Renal pelvis (tissue), 4 donors: ENCODE measurements around the gene YES1. TPM values are rescaled to one million over a fixed set of nuclear protein-coding genes. Genes with fewer than 3 reads are reported as not detected.
"Not testable (repeated sequence)": the region's sequence is repeated elsewhere in the genome, so short reads cannot be mapped to it uniquely, and the experiment has no call there.

ENCODE experiments used
- DNase-seq: peaks from one replicate; pipeline ENCODE4 v3.0.0-alpha.2; 2013
- polyA plus RNA-seq, 3 donors: library from polyadenylated mRNA; unstranded; fragments of 120-200 nt; gene quantifications; one replicate each; pipeline ENCODE4 v1.2.1, GENCODE V29; 2013; ENCODE audit not compliant: insufficient read length in 3 of 3

Gene YES1
- polyA plus RNA-seq, 3 donors: 59.0 to 63.9 (median 62.3) TPM

DNA sequence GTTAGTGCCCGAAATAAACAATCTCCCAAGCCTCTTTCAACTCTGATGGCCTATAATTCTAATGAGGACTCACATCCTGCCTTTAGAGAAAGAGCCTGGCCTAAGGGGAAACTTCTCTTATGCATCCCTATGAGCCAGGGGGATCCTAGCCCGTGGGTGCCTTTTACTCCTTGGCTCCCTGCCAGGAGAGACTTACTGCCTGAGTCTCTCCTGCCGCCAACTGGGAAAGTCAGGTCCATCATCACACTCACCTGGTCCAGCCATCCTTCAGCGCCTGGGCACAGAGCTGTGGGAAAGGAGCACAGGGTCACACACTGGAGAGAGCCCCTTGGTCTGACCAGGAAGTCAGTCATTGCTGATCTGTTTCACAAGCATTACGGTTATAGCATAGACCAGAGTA is 123.7 kb downstream of the YES1 start:
- no peak for DNase-seq

DNA sequence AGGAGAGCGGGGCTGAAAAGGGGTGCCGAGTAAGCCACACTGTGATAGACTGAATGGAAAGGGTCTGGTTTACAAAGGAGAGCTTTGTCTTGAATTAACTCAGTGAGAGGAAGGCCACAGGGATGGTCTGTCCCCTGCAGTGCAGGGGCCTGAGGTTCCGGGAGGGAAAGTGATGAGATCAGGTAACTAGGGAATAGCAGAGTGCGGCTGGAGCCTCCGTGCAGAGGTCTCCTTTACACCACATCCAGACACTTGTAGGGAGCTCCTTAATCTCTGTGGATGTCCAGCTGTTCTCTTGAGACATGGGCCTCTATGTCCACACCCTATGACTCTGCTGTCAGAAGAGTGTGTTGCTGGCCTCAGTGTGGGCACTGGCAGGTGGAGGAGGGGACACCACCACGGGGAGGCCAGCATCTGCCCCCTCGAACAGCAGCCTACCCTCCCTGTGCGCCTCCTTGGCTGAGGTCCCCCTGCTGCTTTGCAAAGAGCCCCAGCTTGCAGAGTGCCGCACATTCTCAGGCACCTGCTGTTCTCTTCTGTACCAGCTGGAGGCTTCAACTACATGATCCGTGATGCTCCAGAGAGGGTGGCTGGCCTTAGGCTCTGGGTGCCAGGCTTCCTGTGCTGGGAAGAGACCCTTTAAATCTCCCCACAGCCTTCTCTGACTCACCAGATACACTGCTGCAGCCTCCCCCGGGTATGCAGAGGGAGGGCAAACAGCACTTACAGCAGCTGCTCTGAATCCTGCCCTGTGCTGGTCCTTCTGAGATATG is 125.5 kb downstream of the YES1 start:
- no peak for DNase-seq

DNA sequence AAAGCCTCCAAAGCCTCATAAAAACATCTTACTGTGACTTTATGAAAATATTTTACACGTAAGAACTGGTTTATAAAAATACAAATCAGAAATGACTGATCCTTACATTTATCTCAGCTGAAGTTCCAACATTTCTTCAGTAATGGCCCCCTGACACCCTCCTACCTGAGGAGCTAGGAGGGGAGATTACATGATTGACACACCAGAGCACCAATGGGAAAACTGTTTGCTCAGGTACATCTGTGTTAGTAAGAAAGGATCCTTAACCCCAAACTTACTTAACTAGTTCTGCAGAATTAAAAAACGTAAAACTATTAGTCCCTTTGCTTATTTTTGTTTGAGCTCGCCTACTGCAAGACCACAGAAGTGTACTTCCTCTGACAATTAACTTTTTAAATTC is 126.6 kb downstream of the YES1 start:
- no peak for DNase-seq

DNA sequence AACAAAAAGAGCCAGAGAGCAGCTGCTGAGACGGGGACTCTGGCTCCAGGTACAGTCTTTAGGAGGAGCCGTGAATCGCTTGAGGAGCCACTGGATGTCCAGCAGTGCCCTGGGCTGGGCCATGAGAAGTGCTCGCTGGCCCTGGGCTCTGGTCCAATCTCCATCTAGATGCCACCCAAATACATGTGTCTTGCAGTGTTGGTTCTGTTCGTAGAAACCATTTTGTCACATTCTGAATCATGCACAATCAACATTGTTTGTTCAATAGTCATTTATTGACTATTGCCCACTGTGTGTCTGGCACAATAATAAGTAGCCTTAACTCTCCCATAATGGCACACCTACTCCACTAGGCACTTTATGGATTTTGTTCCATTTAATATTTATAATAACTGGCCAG is 128.5 kb downstream of the YES1 start:
- DNase-seq: no peak

DNA sequence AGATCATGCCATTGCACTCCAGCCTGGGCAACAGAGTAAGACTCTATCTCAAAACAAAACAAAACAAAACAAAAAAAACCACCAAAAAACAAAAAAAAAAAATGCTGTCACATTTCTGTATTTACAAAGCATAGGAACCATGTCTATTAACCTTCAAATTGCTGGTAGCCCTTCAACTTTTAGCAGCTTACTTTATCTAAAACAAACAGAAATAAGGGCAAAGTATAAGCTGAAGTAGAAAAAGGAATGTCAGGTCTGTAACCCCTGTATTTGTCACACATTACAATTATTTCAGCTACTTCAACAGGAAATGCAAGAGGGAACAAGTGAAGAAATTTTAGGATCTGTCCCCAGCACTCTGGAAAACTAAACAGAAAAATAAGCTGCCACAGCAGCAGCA is 129.2 kb downstream of the YES1 start:
- DNase-seq: no peak

DNA sequence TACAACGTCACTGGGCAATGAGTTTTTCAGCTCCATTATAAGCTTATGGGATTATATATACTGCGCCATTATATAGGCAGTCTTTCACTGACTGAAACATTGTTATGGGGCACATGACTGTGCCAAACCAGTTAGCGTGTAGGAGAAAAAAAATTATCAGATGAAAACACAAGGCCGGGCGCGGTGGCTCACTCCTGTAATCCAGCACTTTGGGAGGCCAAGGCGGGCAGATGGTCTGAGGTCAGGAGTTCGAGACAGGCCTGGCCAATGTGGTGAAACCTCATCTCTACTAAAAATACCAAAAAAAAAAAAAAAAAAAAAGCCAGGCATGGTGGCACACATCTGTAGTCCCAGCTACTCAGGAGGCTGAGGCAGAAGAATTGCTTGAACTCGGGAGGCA is 129.6 kb downstream of the YES1 start:
- not testable (repeated sequence) for DNase-seq

DNA sequence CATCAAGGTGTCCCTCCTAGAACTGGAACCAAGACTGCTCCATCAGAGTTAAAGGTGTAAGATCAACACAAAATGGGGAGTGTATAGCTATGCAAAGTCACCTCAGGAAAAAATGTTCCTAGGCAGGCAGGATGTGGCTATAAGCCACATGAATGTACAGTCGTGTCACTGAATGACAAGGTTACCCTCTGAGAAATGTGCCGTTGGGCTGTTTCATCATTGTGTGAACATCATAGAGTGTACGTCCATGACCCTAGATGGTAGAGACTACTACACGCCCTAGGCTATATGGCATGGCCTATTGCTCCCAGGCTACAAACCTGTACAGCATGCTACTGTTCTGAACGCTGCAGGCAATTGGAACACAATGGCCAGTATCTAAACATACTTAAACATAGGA is 130.1 kb downstream of the YES1 start:
- DNase-seq: no peak

DNA sequence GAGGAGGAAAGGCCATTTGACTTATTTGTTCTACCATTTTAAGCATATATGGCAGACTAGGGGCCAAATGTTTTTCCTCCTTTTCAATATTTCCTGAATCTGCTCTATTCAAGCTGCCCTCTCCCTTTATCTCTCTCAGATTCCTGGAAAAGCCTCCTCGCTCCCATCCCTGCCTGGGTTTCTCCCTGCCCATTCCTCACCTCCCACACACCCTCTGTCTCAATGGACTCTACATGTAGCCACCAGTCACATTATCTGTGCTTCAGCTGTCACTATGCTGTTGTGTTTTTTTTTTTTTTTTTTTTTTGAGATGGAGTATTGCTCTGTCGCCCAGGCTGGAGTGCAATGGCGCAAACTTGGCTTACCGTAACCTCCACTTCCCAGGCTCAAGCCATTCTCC is 131.7 kb downstream of the YES1 start:
- DNase-seq: no peak

DNA sequence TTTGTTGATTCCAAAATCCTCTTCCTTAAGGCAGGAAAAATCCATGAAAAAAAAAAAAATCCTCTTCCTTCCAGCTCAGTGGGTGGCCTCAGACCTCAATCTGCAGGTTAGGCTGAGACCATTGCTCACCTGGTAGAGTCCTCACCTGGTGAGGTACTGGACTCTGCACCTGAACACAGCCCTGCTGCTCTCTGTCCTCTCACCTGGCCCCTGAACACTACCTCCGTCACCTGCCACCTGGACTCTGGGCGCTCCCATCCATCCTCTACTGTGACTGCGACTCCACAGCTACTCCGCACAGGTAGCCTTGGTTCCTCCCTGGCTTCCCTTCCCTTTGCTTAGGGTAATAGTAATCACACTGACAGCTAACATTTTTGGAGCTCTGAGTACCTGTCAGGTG is 132.5 kb downstream of the YES1 start:
- DNase-seq: no peak

DNA sequence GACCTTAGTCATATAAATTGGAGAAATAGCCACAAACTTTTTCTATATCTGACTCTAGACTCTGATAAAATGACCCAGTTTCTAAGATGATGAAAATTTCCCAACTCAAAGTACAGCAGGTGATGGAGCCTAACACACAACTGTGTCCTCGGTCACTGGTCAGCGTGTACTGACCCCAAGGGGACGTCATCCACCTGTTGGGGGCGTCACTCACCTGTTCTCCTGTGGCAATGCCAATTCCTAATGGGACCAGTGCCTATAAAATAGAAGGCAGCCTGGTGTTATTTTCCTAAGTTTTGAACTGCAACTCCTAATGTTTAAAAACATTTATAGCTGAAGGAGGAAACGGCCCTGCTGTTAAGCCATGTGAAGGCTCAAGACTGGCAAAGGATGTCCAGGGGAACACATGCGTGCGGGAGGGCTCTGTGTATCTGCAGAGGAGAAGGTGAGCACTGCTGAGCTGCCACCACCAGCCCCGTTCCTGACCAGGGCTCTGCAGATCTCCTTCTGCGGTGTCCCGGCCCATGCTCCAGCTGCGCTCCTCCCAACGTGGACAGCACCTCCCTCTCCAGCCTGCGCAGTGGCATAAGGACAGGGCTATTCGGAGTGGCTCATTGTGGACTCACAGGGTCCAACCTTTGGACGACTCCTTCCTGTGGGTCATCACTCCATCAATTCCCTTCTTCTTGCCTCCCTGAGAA is 133.4 kb downstream of the YES1 start:
- DNase-seq: no peak

DNA sequence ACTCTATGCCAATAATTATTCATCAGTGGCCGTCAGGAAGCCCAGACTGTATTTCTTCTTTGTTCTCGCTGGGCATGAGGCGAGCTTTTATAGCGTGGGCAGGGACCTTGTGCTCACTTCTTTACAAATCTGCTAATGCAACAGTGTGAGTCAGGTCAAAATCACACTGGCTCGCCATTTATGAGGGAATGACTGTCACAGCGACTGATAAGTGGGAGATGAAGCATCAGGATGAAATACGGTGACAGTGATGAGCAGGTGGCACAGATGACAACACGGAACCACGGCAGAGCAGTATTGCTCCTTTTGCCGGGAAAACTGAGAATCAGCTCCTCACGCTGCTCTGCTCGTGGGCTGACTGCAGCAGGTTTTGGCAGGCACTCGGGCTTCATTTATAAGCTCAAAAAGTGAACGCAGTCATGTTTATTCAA is 134.1 kb downstream of the YES1 start:
- no peak for DNase-seq

DNA sequence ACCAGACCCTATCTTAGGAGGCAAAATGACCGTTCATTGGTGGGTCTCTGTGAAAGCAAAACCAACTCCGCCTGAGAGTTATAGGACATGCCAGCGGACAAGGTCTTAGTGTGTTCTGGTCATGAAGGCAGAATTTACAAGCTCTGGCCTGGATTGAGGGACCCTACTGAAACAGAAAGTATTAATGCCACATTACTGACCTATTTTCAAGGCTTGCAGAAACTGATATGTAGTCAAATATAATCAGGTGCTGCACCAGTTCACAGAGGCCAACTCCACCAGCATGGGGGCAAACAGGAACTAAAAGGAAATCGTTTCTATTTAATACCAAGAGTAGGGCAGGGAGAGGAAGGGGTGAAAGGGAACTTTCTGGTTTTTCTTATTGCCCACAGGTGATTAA is 134.9 kb downstream of the YES1 start:
- DNase-seq: no peak

DNA sequence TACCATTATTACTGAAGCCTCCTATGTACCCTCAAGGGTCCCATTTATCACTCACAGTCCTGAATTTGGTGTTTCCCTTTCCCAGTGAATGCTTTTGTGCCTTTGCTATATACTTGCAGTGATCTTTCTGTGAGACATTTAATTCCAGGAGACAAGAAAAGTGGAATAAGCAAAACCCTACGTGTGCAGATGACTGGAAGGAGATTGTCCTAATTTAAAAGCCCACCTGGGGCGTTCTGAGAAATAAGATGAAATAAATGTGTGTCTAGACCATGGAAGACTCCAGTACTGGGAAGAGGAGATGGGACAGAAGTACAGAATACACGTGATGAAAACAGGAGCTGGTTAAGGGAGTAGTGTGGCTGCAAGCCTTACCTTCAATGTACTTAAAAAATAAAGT is 135.3 kb downstream of the YES1 start:
- no peak for DNase-seq

DNA sequence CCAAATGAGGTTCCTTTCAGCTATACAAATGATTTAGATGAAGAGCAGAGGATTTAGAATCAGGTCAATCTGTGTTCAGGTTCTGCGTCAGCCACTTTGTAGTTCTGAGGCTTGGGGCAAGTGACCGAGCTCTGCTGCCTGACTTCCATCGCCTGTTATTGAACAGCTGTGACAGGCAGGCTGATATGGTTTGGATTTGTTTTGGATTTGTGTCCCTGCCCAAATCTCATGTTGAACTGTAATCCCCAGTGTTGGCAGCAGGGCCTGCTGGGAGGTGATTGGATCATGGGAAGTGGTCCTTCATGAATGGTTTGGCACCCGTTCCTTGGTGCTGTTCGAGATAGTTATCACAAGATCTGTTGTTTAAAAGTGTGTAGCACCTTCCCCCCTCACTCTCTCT is 136.0 kb downstream of the YES1 start:
- no peak for DNase-seq

DNA sequence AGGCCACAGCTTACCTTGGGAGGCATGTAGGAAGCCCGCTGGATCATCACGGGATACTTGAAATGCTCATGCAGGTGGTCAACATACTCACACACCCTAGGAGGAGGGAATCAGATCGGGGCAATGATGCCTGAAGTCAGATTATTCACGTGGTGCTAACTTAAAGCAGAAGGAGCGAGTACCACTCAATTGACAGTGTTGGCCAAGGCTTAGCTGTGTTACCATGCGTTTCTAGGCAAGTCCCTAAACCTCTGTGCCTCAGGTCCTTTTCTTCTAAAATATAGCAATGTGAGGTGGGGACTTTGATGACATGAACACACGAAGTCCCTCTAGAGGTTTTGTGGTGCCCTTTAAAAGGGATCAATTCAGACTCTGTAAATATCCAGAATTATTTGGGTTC is 136.7 kb downstream of the YES1 start:
- DNase-seq: no peak

DNA sequence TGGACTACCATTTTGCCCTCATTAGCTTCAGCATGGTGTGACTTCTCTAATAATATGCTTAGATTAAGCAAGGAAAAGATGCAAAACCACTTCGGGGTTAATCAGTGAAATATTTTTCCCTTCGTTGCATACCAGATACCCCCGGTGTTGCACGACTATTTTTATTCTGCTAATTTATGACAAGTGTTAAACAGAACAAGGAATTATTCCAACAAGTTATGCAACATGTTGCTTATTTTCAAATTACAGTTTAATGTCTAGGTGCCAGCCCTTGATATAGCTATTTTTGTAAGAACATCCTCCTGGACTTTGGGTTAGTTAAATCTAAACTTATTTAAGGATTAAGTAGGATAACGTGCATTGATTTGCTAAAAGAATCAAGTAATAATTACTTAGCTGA is 138.3 kb downstream of the YES1 start:
- no peak for DNase-seq

DNA sequence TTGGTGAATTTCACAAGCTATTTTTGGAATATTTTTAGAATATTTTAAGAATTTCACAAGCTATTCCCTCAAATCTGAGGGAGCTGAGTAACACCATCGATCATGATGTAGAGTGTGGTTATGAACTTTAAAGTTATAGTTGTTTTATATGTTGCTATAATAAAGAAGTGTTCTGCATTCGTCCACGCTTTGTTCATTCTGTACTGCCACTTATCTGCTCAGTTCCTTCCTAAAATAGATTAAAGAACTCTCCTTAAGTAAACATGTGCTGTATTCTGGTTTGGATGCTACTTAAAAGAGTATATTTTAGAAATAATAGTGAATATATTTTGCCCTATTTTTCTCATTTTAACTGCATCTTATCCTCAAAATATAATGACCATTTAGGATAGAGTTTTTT is 138.7 kb downstream of the YES1 start:
- no peak for DNase-seq

Other genes with a start within 250 kb of the YES1 start
- gene CETN1, start 231.9 kb downstream of the YES1 start, polyA plus RNA-seq: not detected
- 10 to 100 TPM; 12.9 to 16.5 (median 14.3) TPM for gene CLUL1, start 215.3 kb downstream of the YES1 start, polyA plus RNA-seq
- gene TYMS, start 154.6 kb downstream of the YES1 start, polyA plus RNA-seq: 100 to 1,000 TPM; 125 to 138 (median 133) TPM
- gene ENOSF1, start 99.6 kb downstream of the YES1 start, polyA plus RNA-seq: 100 to 1,000 TPM in 2 of 3 donors, 10 to 100 TPM in 1; 69.2 to 167 (median 145) TPM
- under 1 TPM; 0.15 to 0.20 (median 0.18) TPM for gene ADCYAP1, start 92.6 kb upstream of the YES1 start, polyA plus RNA-seq